ENCODE results near the gene WDR37.

WDR37 gene

GRCh38 chr10:1130995-1131790, 75.0 kb downstream of the WDR37 start:
- no peak for DNase-seq

GRCh38 chr10:1132584-1132983, 76.4 kb downstream of the WDR37 start:
- DNase-seq, result no peak

GRCh38 chr10:1133495-1134045, 77.4 kb downstream of the WDR37 start:
- no peak for DNase-seq

- no peak for DNase-seq
Measured at GRCh38 chr10:1134156-1134555, 78.0 kb downstream of the WDR37 start.

- DNase-seq, result no peak
Measured at GRCh38 chr10:1136268-1136667, 80.1 kb downstream of the WDR37 start.

- DNase-seq, result no peak
Measured at GRCh38 chr10:1137499-1138163, 81.4 kb downstream of the WDR37 start.

- no peak for DNase-seq
Measured at GRCh38 chr10:1138529-1138928, 82.3 kb downstream of the WDR37 start.

GRCh38 chr10:1141261-1141660, 85.1 kb downstream of the WDR37 start:
- no peak for DNase-seq

- no peak for DNase-seq
Measured at GRCh38 chr10:1141701-1142100, 85.5 kb downstream of the WDR37 start.

- DNase-seq, result no peak
Measured at GRCh38 chr10:1142596-1142995, 86.4 kb downstream of the WDR37 start.

GRCh38 chr10:1147810-1148209, 91.6 kb downstream of the WDR37 start:
- DNase-seq, result no peak

- DNase-seq, result no peak
Measured at GRCh38 chr10:1148855-1149605, 92.8 kb downstream of the WDR37 start.

- DNase-seq, result no peak
Measured at GRCh38 chr10:1149793-1150637, 93.8 kb downstream of the WDR37 start.

GRCh38 chr10:1150638-1150955, 94.4 kb downstream of the WDR37 start:
- DNase-seq, result no peak

GRCh38 chr10:1151076-1152033, 95.2 kb downstream of the WDR37 start:
- DNase-seq, result no peak

- no peak for DNase-seq
Measured at GRCh38 chr10:1152386-1153250, 96.4 kb downstream of the WDR37 start.

GRCh38 chr10:1153251-1153763, 97.1 kb downstream of the WDR37 start:
- no peak for DNase-seq

- no peak for DNase-seq
Measured at GRCh38 chr10:1153805-1154351, 97.7 kb downstream of the WDR37 start.

GRCh38 chr10:1154531-1155295, 98.5 kb downstream of the WDR37 start:
- DNase-seq, result no peak

Data from inflammatory macrophage treated with lipopolysaccharide for 1 hour (primary cell).